DND-41 (cell line): ENCODE data around the gene PKNOX1.
"Not testable (repeated sequence)": the region's sequence is repeated elsewhere in the genome, so short reads cannot be mapped to it uniquely, and the experiment has no call there.

Experiments
- EZH2 ChIP-seq: IDR thresholded peaks from 3 replicates; pipeline ENCODE4 v1.6.1; 2012; ENCODE audit warnings: borderline replicate concordance, low read depth, mild to moderate bottlenecking, moderate library complexity, low read length, inconsistent platforms; ENCODE audit not compliant: severe bottlenecking
- TF ChIP-seq, protein P1 (sequence below): IDR thresholded peaks from 2 replicates; pipeline ENCODE4 v1.5.1; 2012; ENCODE audit warnings: borderline replicate concordance, low read length, moderate library complexity, mild to moderate bottlenecking; ENCODE audit not compliant: poor library complexity, severe bottlenecking; ENCODE audit errors: extremely low read depth

DNA sequence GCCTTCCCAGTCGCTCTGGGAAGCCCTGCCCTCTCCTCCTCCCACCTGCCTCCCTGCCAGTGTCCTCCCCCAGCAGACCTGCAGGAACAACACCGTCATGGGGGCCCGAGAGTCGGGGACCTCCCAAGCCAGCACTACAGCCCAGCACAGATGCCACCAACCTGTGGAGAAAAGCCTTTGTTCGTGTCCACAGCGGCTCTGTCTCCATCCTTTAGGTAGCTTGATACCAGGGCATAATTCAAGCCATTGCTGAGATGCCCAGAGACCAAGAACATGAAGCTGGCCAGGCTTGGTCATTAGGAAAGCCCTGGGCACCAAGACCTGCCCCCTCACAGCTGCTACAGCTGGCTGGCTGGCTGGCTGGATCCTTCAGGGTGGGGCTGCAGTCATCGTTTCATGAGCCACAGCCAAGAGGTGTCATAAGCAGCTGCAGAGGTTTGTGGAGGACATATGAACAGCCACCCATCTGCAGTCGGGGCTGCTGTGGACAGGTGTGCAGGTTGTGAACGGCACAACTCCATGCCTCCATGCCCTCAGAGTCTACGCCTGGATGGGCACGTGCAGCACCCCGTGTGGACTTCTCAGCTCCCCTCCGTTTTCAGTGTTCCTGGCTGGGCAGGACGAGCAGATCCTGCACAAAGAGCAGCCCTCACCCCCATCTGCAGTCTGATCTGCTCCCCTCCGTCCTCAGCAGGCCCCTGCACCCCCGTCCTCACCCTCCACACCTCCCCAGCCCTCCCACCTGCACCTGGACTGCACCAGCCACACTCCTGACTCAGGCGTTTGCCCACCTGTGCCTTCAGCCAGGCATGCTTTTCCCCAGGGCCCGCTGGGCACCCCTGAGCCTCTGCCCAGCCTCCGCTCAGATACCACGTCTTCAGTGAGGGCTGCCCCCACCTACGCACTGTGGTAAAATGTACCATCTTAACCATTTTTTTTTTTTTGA, 71.8 kb downstream of the PKNOX1 start:
- TF ChIP-seq, protein P1, sequence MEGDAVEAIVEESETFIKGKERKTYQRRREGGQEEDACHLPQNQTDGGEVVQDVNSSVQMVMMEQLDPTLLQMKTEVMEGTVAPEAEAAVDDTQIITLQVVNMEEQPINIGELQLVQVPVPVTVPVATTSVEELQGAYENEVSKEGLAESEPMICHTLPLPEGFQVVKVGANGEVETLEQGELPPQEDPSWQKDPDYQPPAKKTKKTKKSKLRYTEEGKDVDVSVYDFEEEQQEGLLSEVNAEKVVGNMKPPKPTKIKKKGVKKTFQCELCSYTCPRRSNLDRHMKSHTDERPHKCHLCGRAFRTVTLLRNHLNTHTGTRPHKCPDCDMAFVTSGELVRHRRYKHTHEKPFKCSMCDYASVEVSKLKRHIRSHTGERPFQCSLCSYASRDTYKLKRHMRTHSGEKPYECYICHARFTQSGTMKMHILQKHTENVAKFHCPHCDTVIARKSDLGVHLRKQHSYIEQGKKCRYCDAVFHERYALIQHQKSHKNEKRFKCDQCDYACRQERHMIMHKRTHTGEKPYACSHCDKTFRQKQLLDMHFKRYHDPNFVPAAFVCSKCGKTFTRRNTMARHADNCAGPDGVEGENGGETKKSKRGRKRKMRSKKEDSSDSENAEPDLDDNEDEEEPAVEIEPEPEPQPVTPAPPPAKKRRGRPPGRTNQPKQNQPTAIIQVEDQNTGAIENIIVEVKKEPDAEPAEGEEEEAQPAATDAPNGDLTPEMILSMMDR: not testable (repeated sequence)
- not testable (repeated sequence) for TF ChIP-seq EZH2
